K562 (cell line): ENCODE data around the gene DCAF12.

Experiments
- IRF9 ChIP-seq: fragments of 450-650 bp; IDR thresholded peaks from 2 replicates; pipeline ENCODE4 v1.6.1; 2016; ENCODE audit warnings: missing biosample characterization, missing genetic modification characterization
- MAFK ChIP-seq: IDR thresholded peaks from 2 replicates; pipeline ENCODE4 v1.6.1; 2011; ENCODE audit warnings: low read length, improper control_type of control experiment
- REST ChIP-seq, 2 experiments: fragments of 450-650 bp; formaldehyde crosslinking in 1 of 2; IDR thresholded peaks; 2 replicates each; pipeline versions ENCODE4 v1.4.0 to v1.6.1; 2014 to 2020; ENCODE audit warnings: mild to moderate bottlenecking in 2 of 2, borderline replicate concordance in 1 of 2, low read depth in 1 of 2
- TRIM28 ChIP-seq: fragments of 450-650 bp; IDR thresholded peaks from 2 replicates; pipeline ENCODE4 v1.6.1; 2017
- TSHZ1 ChIP-seq: fragments of 250-450 bp; sonication (Bioruptor Pico); IDR thresholded peaks from 2 replicates; pipeline ENCODE4 v1.4.0; 2020; ENCODE audit warnings: mild to moderate bottlenecking, moderate library complexity
- UBTF ChIP-seq, 2 experiments: IDR thresholded peaks; 2 replicates each; pipeline ENCODE4 v1.6.1; 2012; ENCODE audit warnings: improper control_type of control experiment in 2 of 2, low read depth in 2 of 2, low read length in 2 of 2, borderline replicate concordance in 1 of 2
- ZNF407 ChIP-seq: fragments of 450-650 bp; IDR thresholded peaks from 2 replicates; pipeline ENCODE4 v1.6.1; 2016; ENCODE audit warnings: low read depth

- TF ChIP-seq TSHZ1 (CRISPR knock-in tag) (no peak), UBTF (IDR thresholded peaks at IDR 0.05; ENCODE audit: borderline replicate concordance in 1 of 2, low read depth in 2 of 2, low read length in 2 of 2) (no peak), MAFK (no peak), REST (IDR thresholded peaks at IDR 0.05; ENCODE audit: borderline replicate concordance) (no peak), REST (CRISPR knock-in tag; IDR thresholded peaks at IDR 0.05; ENCODE audit: low read depth) (no peak), ZNF407 (no peak), IRF9 (tag) (no peak), TRIM28 (no peak)
These were observed 14.4 kb upstream of the DCAF12 start for GRCh38 chr9:34140853-34141252.
